K562 treated with DMSO at 1 percent for 4 hours (cell line): Measurements from ENCODE around the gene MTFR1L. TPM values are rescaled to one million over a fixed set of nuclear protein-coding genes. Genes with fewer than 3 reads are reported as not detected.

ENCODE experiments used
- total RNA-seq: library from RNA; unstranded; fragments of 300-600 nt; gene quantifications from 2 replicates; pipeline ENCODE4 v1.2.3, GENCODE V29; 2022; ENCODE audit not compliant: insufficient read depth

Gene MTFR1L
- 43.7 and 61.6 TPM in 2 replicates for total RNA-seq

DNA sequence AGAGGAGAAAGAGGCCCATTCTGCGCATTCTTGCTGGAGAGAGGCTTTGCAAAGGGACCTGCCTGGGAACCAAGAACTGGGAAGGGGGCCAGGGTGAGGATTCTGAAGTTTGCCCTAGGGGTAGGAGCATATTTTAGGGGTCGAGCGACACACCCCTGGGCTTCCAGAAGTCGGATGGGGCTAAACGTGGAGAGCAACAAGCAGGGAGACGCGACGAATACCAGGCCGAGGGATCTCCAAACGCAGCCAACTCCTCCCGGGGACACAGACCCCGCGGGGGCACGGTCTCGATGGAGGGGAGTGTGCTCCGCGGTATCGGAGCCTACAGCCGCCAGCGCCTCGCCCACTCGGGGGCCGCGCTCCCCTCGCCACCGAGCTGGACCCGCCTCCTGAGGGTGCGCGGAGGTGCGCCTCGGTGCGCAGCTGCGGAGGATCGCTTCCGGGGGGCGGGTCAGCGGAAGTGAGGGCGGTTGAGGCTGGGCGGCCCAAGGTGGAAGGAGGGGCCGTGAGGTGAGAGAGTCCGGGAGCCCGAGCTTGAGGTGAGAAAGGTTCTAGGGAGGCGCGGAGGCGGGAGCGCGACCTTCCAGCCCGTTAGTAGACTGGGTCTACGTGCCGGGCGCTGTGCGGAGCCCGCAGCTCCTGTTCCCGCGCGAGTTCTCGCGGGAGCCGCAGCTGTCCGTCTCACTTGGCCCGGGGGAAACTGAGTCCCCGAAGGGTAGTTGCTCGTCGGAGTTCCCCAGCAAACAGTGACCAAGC is at the start of gene MTFR1L:
Gene MTFR1L, plus strand, starts transcription at position 464 of the 756 bp plus-strand sequence. CDS start 3,151 bp downstream, outside the sequence.

DNA sequence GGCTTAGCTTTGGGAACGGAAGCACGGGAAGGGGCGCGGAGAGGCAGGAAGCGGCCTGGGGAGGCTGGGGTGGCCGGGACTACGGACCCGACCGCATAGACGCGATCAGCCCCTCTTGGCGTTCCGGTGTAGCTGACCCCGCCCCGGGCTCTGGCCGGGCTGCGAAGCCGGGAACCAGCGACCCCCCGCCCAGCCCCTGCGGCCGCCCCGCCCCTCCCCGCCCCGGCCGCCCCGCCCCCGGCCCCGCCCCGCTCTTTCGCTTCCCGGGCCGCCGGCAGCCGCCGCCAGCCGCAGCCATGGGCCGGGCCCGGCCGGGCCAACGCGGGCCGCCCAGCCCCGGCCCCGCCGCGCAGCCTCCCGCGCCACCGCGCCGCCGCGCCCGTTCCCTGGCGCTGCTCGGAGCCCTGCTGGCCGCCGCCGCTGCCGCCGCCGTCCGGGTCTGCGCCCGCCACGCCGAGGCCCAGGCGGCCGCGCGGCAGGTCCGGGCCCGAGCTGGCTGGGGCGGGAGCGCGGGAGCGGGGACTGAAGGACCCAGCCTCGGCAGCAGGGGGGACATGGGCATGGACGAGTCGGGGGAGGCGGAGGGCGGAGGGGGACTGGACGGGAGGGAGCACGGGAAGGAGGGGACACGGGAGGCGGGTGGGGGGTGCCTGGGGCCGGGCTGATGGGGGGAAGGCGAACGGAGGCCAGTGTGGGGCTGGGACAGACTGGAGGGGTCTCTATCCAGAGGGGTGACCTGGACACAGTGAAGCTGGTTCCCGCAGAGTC is 19.6 kb upstream of the MTFR1L start, which contains the start of gene SELENON:
Gene SELENON, plus strand, starts transcription at position 259 of the 768 bp plus-strand sequence. Its CDS starts 38 bp downstream, at position 297.

DNA sequence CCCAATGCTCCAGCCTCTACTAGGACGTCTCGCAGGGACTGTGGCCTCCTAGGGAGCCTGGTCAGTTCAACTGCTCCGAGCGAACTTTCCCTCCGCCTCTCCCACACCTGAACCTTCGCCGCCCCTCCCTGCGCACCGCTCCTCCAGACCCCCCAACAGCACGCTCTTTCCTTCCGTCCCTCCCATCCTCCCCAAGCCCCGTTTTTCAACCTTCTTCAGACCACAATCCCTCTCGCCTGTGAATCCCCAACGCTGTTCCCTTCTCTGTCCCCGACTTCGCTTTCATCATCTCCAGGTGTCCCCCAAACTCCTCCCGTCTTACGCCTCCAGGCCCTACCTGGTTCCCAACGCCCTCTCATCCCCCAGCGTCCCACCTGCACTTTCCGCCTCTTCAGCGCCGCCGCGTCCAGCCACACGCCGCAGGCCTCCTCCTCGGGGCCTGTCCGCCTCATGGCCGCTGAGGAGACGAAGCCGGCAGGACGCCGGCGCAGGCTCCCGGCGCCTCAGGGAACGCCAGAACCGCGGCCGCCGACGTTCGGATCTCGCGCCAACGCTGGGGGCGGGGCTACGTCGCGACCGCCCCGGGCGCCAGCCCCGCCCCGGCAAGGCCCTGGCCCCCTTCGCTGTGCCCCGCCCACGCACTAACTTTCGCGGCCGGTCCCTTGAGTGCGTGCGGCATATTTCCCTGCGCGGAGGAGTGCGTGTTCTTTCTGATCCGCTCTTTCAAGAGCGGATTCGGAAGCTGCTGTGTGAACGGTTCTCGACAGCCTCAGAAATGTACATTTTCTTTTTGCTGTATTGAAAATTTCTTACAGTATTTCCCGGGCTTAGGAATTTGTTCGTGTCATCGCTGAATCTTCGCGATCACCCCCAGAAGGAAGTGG is 39.4 kb downstream of the MTFR1L start, which contains the start of gene AUNIP:
Gene AUNIP, minus strand, starts transcription at position 552 of the 884 bp plus-strand sequence. Its CDS starts 100 bp downstream, at position 452.

DNA sequence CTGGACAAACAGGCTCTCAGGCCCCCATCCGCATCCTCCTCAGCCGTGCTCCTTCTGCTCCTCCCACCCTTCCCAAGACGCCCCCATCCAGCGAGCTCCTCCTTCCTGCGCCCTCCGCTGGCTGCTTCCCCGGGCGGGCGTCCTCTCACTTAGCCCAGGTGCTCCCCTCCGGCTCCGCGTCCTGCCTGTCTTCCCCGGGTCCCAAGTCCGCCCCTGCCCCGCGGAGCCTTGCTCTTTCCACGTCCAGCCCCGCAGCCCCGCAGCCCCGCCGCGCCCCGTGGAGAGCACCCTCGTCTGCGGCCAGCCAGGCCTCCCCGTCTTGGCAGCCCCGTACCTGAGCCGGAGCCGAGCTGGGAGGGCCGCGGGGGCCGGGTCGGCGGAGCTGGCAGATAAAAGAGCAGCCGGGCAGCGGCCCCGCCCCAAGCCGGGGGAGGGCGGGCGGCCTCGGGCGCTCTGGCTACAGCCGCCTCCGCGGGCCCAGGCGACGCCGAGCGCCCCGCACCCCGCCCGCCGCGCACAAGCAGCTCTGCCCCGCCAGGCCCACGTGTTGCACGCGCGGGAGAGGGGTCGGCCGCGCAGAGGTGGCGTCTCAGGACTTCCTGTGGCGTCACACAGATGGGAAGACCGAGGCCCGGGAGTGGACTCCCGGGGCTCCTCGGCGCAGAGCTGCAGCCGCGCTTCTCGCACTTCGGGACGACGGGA is 55.6 kb downstream of the MTFR1L start, which contains the start of gene PAQR7:
Gene PAQR7, minus strand, starts transcription at position 555 of the 702 bp plus-strand sequence. CDS start 11,869 bp downstream, outside the sequence.

Other genes with a start within 250 kb of the MTFR1L start
- gene MAN1C1, start 203.2 kb upstream of the MTFR1L start, total RNA-seq = 0.44 TPM in 1 of 2 replicates, not detected in the other
- gene SELENON, start 19.8 kb upstream of the MTFR1L start, total RNA-seq = 29.5 and 31.8 TPM in 2 replicates
- gene AUNIP, start 39.5 kb downstream of the MTFR1L start, total RNA-seq = 13.6 and 14.5 TPM in 2 replicates
- 2.8 and 3.9 TPM in 2 replicates for gene PAQR7, start 55.8 kb downstream of the MTFR1L start, total RNA-seq
- 509 and 529 TPM in 2 replicates for gene STMN1, start 86.5 kb downstream of the MTFR1L start, total RNA-seq
- gene PAFAH2, start 178.1 kb downstream of the MTFR1L start, total RNA-seq = 4.1 and 5.0 TPM in 2 replicates
- 0.28 TPM in 1 of 2 replicates, not detected in the other for gene EXTL1, start 201.8 kb downstream of the MTFR1L start, total RNA-seq
- gene SLC30A2, start 226.2 kb downstream of the MTFR1L start, total RNA-seq = not detected in 2 replicates
- 1.6 TPM in 1 of 2 replicates, not detected in the other for gene TRIM63, start 247.7 kb downstream of the MTFR1L start, total RNA-seq